MV-4-11 (cell line): Measurements from ENCODE around the gene FLYWCH1.
A peak's percentile ranks its signal among the peaks of the same experiment; 100 is the strongest.

Experiments
- DNase-seq: peaks from one replicate; lab custom pipeline; 2025; lab: John Stamatoyannopoulos, UW

The FLYWCH1 gene

DNA sequence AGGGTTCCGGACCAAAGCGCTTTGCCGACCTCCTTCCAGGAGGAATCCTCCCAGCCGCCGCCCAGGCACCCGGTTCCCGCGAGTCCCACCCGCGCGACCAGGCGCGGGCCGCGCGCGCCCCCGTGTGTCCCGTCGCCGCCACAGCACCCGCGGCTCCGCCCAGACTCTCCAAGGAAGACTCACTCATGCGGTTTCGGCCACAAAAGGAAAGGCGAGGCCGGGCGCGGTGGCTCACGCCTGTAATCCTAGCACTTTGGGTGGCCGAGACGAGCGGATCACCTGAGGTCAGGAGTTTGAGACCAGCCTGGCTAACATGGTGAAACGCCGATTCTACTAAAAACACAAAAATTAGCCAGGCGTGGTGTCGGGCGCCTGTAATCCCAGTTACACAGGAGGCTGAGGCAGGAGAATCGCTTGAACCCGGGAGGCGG lies 72.0 kb downstream of the FLYWCH1 start:
- DNase-seq: peak; percentile 77

DNA sequence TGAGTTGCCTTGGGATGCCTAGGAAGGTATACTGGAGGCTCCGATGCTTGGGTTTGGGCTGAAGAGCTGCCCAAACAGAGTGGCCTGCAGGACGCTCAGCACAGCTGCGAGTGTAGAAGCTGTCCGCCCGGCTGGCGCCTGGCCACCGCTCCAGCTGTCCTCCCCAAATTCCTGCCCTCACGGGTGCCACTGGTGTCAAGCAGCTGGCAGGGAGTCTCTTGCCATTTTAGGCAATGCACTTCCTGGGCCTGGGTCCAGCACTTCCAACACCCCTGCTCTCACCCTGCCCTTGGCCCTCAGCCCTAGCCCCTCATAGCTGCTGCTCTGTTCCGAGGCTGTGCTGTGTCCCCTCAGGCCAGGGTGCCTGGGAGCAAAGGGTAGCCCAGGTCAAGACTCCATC lies 73.7 kb downstream of the FLYWCH1 start:
- no peak for DNase-seq

DNA sequence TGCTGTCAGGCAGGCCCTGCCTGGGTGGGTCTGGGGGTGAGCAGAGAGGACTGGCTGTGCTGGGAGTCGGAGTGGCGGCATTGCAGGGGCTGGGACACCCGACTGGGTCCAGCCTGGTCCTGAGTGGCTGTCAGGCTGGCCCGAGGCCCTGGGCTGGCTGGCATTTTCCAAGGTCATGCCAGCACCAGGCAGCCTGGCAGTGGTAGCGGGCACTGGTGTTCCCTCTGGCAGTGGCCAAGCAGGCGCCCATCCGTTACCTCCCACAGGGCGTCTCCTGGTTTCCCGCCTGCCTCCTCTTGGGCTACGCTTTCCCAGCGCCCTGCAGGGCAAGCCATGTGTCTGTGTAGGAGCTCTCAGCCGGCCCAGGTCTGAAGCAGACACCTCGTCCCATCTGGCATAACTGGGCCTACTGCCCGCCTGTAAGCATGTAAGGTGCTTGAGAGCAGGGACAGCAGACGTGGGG lies 74.2 kb downstream of the FLYWCH1 start:
- no peak for DNase-seq

DNA sequence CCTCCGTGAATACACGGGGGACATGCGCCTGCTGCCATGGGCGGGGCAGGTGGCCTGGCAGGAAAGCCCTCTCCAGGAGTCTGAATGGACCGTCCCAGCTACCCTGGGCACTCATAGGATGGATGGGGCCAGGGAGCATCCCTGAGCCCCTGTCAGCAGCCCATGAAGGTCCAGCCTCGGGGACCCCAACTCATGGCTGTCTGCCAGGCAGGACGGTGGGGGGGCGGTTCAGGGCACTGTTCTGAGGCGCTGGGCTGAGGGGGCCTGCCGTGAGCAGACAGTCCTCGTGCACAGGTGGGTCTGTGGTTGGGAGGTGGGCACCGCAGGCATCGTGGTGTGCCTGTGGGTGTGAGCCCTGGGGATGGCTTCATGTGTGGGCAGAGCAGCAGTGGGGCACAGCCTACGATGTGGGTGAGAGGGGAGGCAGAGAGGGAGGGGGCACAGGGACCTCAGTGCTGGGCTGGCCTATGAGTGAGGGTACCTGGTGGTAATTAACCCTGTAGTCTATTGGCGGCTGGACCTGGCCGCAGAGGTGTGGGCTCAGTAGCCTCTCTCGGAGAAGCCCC lies 75.0 kb downstream of the FLYWCH1 start:
- no peak for DNase-seq

DNA sequence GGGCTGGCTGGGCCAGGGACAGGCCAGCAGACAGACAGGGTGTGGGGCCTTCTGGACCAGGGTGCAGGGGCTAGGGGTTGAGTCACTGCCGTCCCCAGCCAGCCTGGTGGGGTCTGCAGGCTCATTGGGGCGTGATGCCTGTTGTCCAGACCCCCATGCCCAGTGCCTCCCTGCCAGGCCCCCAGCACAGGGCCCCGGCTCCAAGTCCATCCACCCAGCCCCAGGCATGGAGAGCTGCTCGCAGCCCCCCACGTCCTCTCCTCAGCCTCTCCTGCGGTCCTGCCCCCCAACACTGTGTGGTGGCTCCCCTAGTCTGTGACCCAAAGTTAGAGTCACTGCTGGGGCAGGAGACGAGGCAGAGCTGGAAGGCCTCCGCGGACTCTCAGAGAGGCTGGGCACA lies 75.6 kb downstream of the FLYWCH1 start:
- no peak for DNase-seq

DNA sequence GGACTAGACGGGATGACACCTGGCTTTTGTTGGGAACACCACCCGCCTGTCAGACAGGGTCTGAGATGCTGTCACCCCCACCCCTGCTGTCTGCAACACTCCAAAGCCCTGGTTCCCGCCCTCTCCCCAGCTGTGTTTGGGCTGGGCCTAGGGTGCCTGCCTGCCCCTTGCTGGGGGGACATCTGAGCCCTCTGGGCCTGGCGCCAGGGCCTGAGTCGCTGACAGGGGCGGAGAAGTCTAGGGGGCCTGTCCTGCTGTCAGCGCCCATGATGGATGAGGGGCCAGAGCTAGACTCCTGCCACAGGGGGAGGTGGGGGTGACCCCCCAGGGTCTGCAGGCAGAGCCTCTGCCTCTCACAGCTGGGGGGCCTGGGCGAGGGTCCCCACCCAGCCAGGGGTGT lies 76.1 kb downstream of the FLYWCH1 start:
- DNase-seq: no peak

DNA sequence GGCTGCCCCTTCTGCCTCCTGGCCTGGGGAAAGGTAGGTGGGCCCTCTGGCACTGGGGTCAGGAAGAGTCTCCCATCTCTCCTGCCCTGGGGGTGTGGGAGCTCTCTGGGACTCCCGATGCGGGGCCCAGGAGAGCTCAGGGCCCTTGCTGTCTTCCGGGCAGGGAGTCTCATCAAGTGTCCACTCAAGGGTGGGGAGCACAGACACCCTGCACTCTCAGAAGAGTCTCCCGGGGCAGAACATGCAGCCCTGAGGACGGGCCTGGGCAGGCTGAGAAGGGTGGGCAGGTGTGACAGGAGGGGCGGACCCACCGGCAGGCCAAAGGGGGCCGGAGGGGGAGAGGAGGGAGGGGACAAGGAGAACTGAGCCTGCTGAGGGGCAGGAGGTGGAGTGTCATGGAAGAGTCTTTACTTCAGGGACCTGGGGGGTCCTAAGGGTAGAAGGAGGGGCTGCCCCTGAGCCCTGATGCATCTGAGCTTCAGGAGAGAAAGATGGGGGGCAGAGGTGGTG lies 76.9 kb downstream of the FLYWCH1 start:
- DNase-seq: no peak

DNA sequence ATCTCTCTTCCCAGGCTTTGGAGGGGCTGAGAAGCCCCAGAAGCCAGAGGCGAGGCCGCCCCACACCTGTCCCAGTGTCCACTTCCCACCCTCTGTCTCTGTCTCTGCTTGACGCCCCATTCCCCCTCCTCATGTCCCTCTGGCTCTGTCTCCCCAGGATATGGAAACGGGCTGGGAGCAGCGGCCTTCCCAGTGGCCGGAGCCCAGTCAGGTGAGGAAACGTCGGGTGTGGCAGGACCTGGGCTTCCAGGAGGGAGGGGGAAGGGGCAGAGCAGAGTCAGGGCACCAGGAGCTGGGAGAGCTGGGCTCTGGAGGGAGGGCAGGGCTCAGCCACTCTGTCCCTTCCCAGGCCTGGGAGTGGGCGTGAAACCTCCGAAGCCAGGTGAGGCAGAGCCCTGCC lies 79.2 kb downstream of the FLYWCH1 start:
- no peak for DNase-seq

DNA sequence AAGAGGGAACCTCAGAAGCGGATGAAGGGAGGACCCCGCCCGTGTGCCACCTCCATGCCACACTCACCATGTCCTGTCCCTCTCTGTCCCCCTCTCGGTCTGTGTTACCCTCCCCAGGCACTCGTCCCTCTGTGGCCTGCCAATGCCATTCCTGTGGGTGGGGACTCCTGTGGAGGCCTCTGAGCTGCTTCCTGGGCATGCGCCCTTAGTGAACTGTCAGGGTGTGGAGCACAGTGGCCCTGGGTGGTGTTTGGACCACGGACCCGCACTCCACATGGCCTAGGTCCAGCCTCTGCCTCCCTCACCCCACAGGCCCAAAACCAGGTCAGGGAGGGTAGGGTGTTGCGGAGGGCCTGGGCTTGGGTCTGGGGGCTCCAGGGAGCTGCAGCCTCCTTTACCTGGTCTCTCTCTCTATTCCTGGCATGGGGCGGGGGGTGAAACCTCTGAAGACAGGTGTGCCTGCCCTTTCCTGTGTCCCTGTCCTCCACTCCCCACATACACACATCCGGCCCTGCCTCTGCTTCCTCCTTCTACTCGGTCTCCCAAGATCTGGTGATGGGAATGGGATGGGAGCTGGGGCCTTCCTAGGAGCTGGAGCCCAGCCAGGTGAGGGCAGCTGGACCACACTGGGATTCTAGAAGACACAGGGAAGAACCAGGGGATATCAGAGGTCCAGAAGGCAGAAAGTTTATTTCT lies 80.0 kb downstream of the FLYWCH1 start:
- DNase-seq: no peak

DNA sequence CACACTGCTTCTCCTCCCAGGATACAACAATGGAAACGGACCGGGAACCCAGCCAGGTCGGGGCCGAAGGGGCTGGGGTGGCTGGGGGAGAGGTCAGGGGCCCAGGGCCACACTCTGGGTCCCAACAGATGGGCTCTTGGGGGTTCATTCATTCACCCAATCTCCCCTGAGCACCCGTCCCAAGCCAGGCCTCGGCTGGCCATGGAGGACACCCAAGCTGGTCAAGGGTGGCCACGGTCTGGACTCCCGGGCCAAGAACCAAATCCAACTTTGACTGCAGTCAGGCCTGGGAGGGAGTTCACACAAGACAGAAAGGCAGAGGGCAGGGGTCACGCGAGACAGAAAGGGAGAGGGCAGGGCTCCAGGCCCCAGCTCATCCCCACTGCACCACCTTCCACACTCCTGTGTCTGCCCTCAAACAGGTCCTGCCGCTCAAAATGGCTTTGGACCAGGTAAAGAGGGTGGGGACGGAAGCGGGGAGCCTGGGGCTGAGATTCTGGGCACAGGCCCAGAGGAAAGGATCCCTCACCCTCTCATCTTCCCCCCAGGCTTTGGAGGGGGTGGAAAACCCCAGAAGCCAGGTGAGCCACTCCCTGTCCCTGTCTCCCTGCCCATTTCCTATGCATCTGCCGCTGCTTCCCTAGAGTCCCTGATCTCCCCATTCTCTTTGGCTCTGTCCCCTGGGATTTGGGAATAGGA lies 80.8 kb downstream of the FLYWCH1 start:
- no peak for DNase-seq

DNA sequence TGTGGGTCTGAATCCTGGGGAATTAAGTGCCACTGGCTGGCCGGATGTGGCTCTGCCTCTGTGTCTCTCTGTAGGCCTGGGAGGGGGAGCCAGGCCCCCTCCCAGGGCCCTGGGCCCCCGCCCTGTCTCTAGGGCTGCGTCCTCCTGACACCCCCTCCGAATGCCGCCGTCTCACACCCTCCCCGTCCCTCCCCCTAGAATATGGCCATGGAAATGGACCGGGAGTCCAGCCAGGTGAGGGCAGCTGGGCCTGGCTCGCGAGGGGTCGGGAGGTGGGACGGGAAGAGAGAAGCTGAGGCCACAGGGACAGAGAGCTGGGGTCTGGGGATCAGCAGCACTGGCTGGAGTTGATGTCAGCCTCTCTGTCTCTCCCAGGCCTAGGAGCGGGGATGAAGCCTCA lies 84.6 kb downstream of the FLYWCH1 start:
- DNase-seq: no peak

DNA sequence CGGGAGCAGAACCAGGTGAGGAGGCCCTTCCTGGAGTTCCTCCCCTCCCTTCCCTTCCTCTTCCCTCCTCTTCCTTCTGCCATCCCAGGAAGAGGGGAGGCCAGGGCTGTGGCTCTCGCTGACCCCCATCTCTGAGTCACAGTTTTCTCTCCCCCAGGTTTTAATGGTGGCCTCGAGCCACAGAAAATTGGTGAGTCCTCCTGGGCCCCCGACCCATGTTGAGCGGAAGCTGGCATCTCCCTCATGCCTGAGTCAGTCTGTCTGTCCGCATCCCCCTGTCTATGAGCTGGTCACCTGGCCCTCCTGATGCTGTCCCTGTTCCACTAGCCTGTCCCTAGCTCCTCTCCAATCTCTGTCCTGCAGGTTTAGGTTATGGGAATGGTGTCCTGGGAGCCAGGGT lies 88.2 kb downstream of the FLYWCH1 start:
- no peak for DNase-seq

DNA sequence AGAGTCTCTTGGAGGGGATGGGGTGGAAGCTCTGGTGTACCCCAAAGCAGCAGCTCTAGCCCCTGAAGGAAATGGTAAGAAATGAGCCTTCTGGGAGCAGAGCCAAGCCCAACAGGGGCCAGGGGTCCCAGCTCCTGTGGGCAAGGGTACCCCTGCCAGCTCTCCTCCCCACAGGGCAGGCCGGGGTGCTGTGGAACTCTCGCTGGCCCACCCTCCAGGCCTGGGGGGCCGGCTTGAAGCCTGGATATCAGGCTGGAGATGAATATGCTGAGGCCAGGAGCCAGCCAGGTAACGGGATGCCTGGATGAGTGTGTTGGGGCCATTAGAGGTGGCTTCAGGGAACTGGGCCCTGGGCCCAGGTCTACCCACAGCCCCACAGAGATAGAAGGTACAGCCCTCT lies 88.8 kb downstream of the FLYWCH1 start:
- DNase-seq: no peak
